Upper lobe of right lung (tissue), 1 donor: ENCODE data around the gene SSBP2. TPM values are rescaled to one million over a fixed set of nuclear protein-coding genes. Genes with fewer than 3 reads are reported as not detected.
"Not testable (repeated sequence)": the region's sequence is repeated elsewhere in the genome, so short reads cannot be mapped to it uniquely, and the experiment has no call there.

Experiments used
- ATAC-seq: fragments of 200-7000 bp; cut with Tn5 transposase; one replicate; pipeline ENCODE4 v1.9.1; 2020; ENCODE audit warnings: mild to moderate bottlenecking, moderate library complexity
- DNase-seq: peaks from one replicate; pipeline ENCODE4 v3.0.0-alpha.2; 2020
- H3K27ac ChIP-seq: fragments of 200-600 bp; one replicate; pipeline ENCODE4 v1.8.0; 2022
- H3K27me3 ChIP-seq: fragments of 200-600 bp; one replicate; pipeline ENCODE4 v1.8.0; 2022; ENCODE audit warnings: mild to moderate bottlenecking
- H3K36me3 ChIP-seq: fragments of 200-600 bp; one replicate; pipeline ENCODE4 v1.8.0; 2022
- H3K4me1 ChIP-seq: fragments of 200-600 bp; one replicate; pipeline ENCODE4 v1.8.0; 2022
- H3K4me3 ChIP-seq: fragments of 200-600 bp; one replicate; pipeline ENCODE4 v1.8.0; 2022; ENCODE audit warnings: mild to moderate bottlenecking
- H3K9me3 ChIP-seq: fragments of 200-600 bp; one replicate; pipeline ENCODE4 v1.8.0; 2022
- CTCF ChIP-seq: fragments of 200-600 bp; IDR thresholded peaks from one replicate; pipeline ENCODE4 v1.8.0; 2022; ENCODE audit warnings: antibody characterized with exemption
- intact Hi-C: fragments of 100-400 bp; cut with DNase I; formaldehyde crosslinking; loops from one replicate; pipeline ENCODE4 v1.11.0; 2022
- total RNA-seq: library from RNA; stranded (reverse); fragmentation: NEBNext Ultra II Directional; extraction: Animal tissue kit (Norgen Biotek cat#: 25700); gene quantifications from one replicate; pipeline ENCODE4 v1.2.1, GENCODE V29; 2021
- donor health status: DM: no; HTN: yes; CAD: no; lungs with severe emphysema.

The SSBP2 gene
- total RNA-seq, 1 donor from 2014 or later: 43.8 TPM

- peaks cover 3% of the 10 kb centered on the region for H3K36me3 ChIP-seq
- H3K4me1 ChIP-seq: peaks cover 10% of the 10 kb centered on the region
- H3K27ac ChIP-seq: no peak overlapping the region
- DNase-seq (no peak), ATAC-seq (peak; percentile 100)
- no peak overlapping the region for H3K4me3 ChIP-seq
- TF ChIP-seq CTCF: peak; percentile 85
- intact Hi-C loops: no loop called here
- H3K27me3 ChIP-seq: no peaks in the 10 kb centered on the region
- H3K9me3 ChIP-seq: no peaks in the 10 kb centered on the region
These were observed 243.9 kb downstream of the SSBP2 start for GRCh38 chr5:81506900-81507588.

GRCh38 chr5:81506378-81506777 is 244.5 kb downstream of the SSBP2 start:
- Histone ChIP-seq H3K9me3 (no peaks in the 10 kb centered on the region), H3K36me3 (peaks cover 1% of the 10 kb centered on the region), H3K27ac (peak overlapping the region; percentile 24), H3K4me1 (peaks cover 10% of the 10 kb centered on the region), H3K27me3 (no peaks in the 10 kb centered on the region), H3K4me3 (no peak overlapping the region)
- no peak for ATAC-seq
- no peak for DNase-seq
- TF ChIP-seq CTCF: no peak
- intact Hi-C loops: no loop called here

- DNase-seq (no peak), ATAC-seq (no peak)
- intact Hi-C loops: no loop called here
- H3K36me3 ChIP-seq: no peaks in the 10 kb centered on the region
- H3K27me3 ChIP-seq: no peaks in the 10 kb centered on the region
- H3K9me3 ChIP-seq: no peaks in the 10 kb centered on the region
- no peak for TF ChIP-seq CTCF
- H3K4me1 ChIP-seq: peaks cover 10% of the 10 kb centered on the region
- peak overlapping the region; percentile 24 for H3K27ac ChIP-seq
- no peak overlapping the region for H3K4me3 ChIP-seq
These were observed 245.2 kb downstream of the SSBP2 start for GRCh38 chr5:81505672-81506071.

GRCh38 chr5:81503602-81504001 is 247.3 kb downstream of the SSBP2 start:
- H3K4me1 ChIP-seq, intact Hi-C loops, H3K36me3 ChIP-seq, H3K4me3 ChIP-seq, DNase-seq, H3K27me3 ChIP-seq, H3K9me3 ChIP-seq, H3K27ac ChIP-seq, ATAC-seq: not testable (repeated sequence)

GRCh38 chr5:81495286-81495685 is 255.6 kb downstream of the SSBP2 start:
- no peaks in the 10 kb centered on the region for H3K27me3 ChIP-seq
- TF ChIP-seq CTCF: no peak
- H3K36me3 ChIP-seq: no peaks in the 10 kb centered on the region
- no peaks in the 10 kb centered on the region for H3K4me1 ChIP-seq
- H3K27ac ChIP-seq: no peak overlapping the region
- intact Hi-C loops: no loop called here
- ATAC-seq (no peak), DNase-seq (no peak)
- no peaks in the 10 kb centered on the region for H3K9me3 ChIP-seq
- H3K4me3 ChIP-seq: no peak overlapping the region

- Histone ChIP-seq H3K27ac (no peak overlapping the region), H3K36me3 (no peaks in the 10 kb centered on the region), H3K4me1 (no peaks in the 10 kb centered on the region), H3K27me3 (no peaks in the 10 kb centered on the region), H3K4me3 (no peak overlapping the region), H3K9me3 (no peaks in the 10 kb centered on the region)
- TF ChIP-seq CTCF: no peak
- DNase-seq (no peak), ATAC-seq (no peak)
- intact Hi-C loops: no loop called here
These were observed 262.0 kb downstream of the SSBP2 start for GRCh38 chr5:81488862-81489261.
